Activated CD8-positive, alpha-beta T cell treated with anti-CD3 and anti-CD28 coated beads for 36 hours (primary cell): ENCODE data around the gene MEPCE. TPM values are rescaled to one million over a fixed set of nuclear protein-coding genes. Genes with fewer than 3 reads are reported as not detected.

ENCODE experiments used
- ATAC-seq: fragments of 200-7000 bp; cut with Tn5 transposase; one replicate; pipeline ENCODE4 v1.10.0; 2021; ENCODE audit warnings: mild to moderate bottlenecking, moderate library complexity
- CTCF ChIA-PET: fragments of 350-600 bp; sonication (Branson Sonifier 250); formaldehyde crosslinking; loops from one replicate; lab custom pipeline; 2021; ENCODE audit warnings: antibody characterized with exemption; lab: Charles Lee
- POLR2A ChIA-PET: fragments of 350-600 bp; sonication (Branson Sonifier 250); formaldehyde crosslinking; loops from one replicate; lab custom pipeline; 2021; ENCODE audit warnings: antibody characterized with exemption; lab: Charles Lee
- DNase-seq: peaks from one replicate; pipeline ENCODE4 v3.0.0-alpha.2; 2020
- H3K27ac Mint-ChIP-seq: one replicate; pipeline ENCODE4 v1.8.0; 2021; ENCODE audit warnings: mild to moderate bottlenecking, mixed read lengths
- H3K27me3 Mint-ChIP-seq: one replicate; pipeline ENCODE4 v1.8.0; 2021; ENCODE audit warnings: mixed read lengths
- H3K36me3 Mint-ChIP-seq: one replicate; pipeline ENCODE4 v1.8.0; 2021; ENCODE audit warnings: low read depth, mixed read lengths
- H3K4me1 Mint-ChIP-seq: one replicate; pipeline ENCODE4 v1.8.0; 2021; ENCODE audit warnings: low read depth, mixed read lengths
- H3K4me3 Mint-ChIP-seq: one replicate; pipeline ENCODE4 v1.8.0; 2021; ENCODE audit warnings: mild to moderate bottlenecking, moderate library complexity, mixed read lengths
- H3K9me3 Mint-ChIP-seq: one replicate; pipeline ENCODE4 v1.8.0; 2021; ENCODE audit warnings: mixed read lengths
- intact Hi-C: fragments of 100-400 bp; cut with micrococcal nuclease; formaldehyde crosslinking; loops from one replicate; pipeline ENCODE4 v1.10.0; 2022
- total RNA-seq, 2 experiments: library from RNA; stranded (reverse); gene quantifications; one replicate each; pipeline ENCODE4 v1.2.3, GENCODE V29; 2021
- TF ChIP-seq, protein P1 (sequence below): fragments of 200-600 bp; IDR thresholded peaks from one replicate; pipeline ENCODE4 v1.8.0; 2022; ENCODE audit warnings: antibody characterized with exemption, mild to moderate bottlenecking

The MEPCE gene
- total RNA-seq, 2 experiments from 2014 or later: 38.3 to 38.8 TPM

DNA sequence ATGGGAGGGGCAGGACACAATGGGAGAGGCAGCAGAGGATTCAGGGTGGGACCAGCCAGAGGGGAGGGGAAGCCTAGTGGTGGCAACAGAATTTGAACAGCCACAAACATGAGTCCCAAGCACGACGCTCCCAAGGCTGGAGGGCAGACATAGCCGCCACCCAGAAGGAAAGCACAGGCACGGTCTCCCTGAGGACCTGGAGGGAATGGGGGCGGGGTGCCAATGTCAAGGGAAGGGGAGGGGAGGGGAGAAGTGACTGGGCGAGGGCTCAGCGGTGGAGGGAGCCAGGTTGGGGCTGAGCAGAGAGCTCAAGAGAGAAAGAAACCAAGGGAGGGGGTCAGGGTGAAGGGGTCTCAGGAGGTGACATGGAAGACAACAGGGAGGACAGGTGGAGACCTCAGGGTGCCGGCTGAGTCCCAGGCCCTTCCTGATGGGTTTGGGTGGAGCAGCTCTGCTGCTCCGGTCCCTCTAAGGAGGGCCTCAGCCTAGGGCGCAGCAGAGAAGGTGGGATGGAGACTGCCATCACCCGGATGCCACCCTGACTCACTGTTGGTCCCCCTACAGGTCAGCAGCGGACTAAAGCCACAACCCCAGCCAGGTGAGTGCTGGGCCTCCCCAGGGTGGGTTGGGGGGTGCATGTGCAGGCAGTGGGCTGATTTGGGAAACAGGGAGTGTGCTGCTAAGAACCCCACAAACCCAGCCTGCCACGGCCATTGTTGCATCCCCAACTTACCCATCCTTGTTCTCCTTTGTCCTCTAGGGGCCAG lies 32.1 kb upstream of the MEPCE start:
- Mint-ChIP-seq H3K9me3 (no peaks in the 10 kb centered on the region), H3K4me1 (peaks cover 18% of the 10 kb centered on the region), H3K4me3 (no peak overlapping the region), H3K36me3 (no peaks in the 10 kb centered on the region), H3K27me3 (peaks cover 4% of the 10 kb centered on the region), H3K27ac (peak overlapping the region; percentile 50)
- DNase-seq: no peak
- ChIA-PET CTCF (interaction anchor here (1.2 to 4.2 kb wide), 2 partner anchors 10 to 264 kb away, joined by 3 to 20 read pairs; no protein-coding TSS in a partner anchor), POLR2A (interaction anchor here (1.0 to 2.1 kb wide), 2 partner anchors 13 to 32 kb away, joined by 3 to 6 read pairs; no protein-coding TSS in a partner anchor)
- ATAC-seq: no peak
- TF ChIP-seq, protein P1, sequence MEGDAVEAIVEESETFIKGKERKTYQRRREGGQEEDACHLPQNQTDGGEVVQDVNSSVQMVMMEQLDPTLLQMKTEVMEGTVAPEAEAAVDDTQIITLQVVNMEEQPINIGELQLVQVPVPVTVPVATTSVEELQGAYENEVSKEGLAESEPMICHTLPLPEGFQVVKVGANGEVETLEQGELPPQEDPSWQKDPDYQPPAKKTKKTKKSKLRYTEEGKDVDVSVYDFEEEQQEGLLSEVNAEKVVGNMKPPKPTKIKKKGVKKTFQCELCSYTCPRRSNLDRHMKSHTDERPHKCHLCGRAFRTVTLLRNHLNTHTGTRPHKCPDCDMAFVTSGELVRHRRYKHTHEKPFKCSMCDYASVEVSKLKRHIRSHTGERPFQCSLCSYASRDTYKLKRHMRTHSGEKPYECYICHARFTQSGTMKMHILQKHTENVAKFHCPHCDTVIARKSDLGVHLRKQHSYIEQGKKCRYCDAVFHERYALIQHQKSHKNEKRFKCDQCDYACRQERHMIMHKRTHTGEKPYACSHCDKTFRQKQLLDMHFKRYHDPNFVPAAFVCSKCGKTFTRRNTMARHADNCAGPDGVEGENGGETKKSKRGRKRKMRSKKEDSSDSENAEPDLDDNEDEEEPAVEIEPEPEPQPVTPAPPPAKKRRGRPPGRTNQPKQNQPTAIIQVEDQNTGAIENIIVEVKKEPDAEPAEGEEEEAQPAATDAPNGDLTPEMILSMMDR: no peak
- intact Hi-C loops: no loop called here

DNA sequence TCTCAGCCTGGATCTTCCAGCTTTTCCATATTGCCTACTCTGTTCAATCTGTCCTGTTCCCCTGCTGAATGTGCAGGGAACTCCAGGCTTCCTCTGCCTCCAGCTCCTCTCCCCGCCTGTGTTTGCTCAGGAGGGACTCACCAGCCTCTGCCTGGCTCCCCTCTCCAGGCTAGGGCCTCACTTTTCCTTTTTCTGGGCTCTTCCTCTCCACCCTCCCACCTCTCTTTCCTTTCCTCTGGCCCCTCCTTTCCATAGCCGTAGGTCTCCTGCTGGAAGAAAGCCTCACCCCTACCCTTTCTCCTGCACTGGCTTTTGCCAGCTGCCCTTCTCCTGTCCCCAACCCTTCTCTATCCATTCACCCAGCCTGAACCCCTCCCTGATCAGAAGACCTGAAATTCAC lies 31.4 kb upstream of the MEPCE start:
- Mint-ChIP-seq H3K27me3 (peaks cover 4% of the 10 kb centered on the region), H3K9me3 (no peaks in the 10 kb centered on the region), H3K27ac (no peak overlapping the region), H3K4me3 (no peak overlapping the region), H3K36me3 (no peaks in the 10 kb centered on the region), H3K4me1 (peaks cover 18% of the 10 kb centered on the region)
- TF ChIP-seq, protein P1: no peak
- intact Hi-C loops: no loop called here
- ChIA-PET POLR2A (no interaction called here), CTCF (interaction anchor here (4.2 kb wide), 1 partner anchor 9 kb away, joined by 20 read pairs; no protein-coding TSS in a partner anchor)
- ATAC-seq (no peak), DNase-seq (no peak)

DNA sequence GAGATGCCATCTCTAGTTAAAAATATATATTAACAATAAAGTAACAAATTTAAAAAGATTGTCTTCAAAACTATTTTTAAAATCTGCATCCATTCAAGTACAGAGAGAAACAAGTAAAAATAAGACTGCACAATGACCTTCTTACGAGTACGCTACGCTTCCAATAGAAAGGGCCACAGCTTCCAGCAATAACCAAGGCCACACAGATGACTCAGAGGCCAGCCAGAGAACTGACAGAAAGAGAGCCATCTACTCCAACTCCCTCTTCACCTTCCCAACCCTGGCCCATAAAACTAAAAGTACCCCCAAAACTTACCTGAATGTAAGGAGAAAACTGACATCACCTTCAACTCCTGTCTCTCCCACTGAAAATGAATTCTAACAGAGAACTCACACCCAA lies 29.6 kb upstream of the MEPCE start:
- H3K27me3 Mint-ChIP-seq: peaks cover 3% of the 10 kb centered on the region
- CTCF ChIA-PET: interaction anchor here (4.2 kb wide), 1 partner anchor 7 kb away, joined by 20 read pairs; no protein-coding TSS in a partner anchor
- H3K27ac Mint-ChIP-seq: no peak overlapping the region
- ATAC-seq: no peak
- intact Hi-C loops: loop anchor here (5.0 to 10.0 kb wide), 2 partner anchors 33 to 265 kb away; no protein-coding TSS in a partner anchor
- no peaks in the 10 kb centered on the region for H3K9me3 Mint-ChIP-seq
- DNase-seq: no peak
- POLR2A ChIA-PET: interaction anchor here (0.7 to 0.8 kb wide), 2 partner anchors 12 to 13 kb away, joined by 3 to 4 read pairs; no protein-coding TSS in a partner anchor
- H3K36me3 Mint-ChIP-seq: no peaks in the 10 kb centered on the region
- no peak overlapping the region for H3K4me3 Mint-ChIP-seq
- peaks cover 18% of the 10 kb centered on the region for H3K4me1 Mint-ChIP-seq
- TF ChIP-seq, protein P1: no peak

DNA sequence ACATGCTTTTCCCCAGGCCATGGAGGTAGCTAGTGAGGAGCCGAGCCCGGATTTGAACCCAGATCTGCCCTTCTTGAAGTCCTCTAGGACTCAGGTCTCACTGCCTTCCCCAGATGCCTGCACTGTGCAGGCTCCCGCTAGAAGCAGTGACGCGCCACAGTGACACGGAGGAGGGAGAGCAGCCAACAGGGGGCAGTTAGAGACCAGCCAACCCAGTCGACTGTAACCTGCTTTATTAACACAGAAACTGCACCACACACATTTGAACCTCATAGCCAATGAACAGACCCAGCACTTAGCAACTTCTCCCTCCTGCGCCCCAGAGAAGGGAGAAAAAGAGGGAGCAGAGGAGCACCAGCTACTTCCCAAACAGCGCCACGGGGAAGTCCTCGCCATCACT lies 29.0 kb upstream of the MEPCE start:
- H3K4me1 Mint-ChIP-seq: peaks cover 16% of the 10 kb centered on the region
- POLR2A ChIA-PET: interaction anchor here (1.1 kb wide), 1 partner anchor 29 kb away, joined by 3 read pairs; no protein-coding TSS in a partner anchor

More for the DNA sequence above, 29.0 kb upstream of the MEPCE start:
- peak; percentile 43 for DNase-seq
- CTCF ChIA-PET: interaction anchor here (1.3 kb wide), 1 partner anchor 19 kb away, joined by 4 read pairs; no protein-coding TSS in a partner anchor
- ATAC-seq: no peak
- TF ChIP-seq, protein P1: no peak
- Mint-ChIP-seq H3K9me3 (no peaks in the 10 kb centered on the region), H3K27me3 (peaks cover 3% of the 10 kb centered on the region), H3K36me3 (no peaks in the 10 kb centered on the region), H3K4me3 (no peak overlapping the region), H3K27ac (no peak overlapping the region)
- intact Hi-C loops: loop anchor here (5.0 to 10.0 kb wide), 2 partner anchors 33 to 266 kb away; no protein-coding TSS in a partner anchor
